Cerebellar cortex (tissue), 1 donor: Measurements from ENCODE around the gene PRRT1.
A peak's percentile ranks its signal among the peaks of the same experiment; 100 is the strongest.

ENCODE experiments used
- DNase-seq: peaks from one replicate; pipeline ENCODE4 v3.0.0-alpha.2; 2015; ENCODE audit warnings: low spot score

The PRRT1 gene

GRCh38 chr6:32174416-32174815 lies 22.7 kb upstream of the PRRT1 start:
- DNase-seq = no peak

GRCh38 chr6:32173051-32173727 lies 21.4 kb upstream of the PRRT1 start:
- DNase-seq = no peak

- DNase-seq = no peak
Measured at GRCh38 chr6:32171234-32171633, 19.5 kb upstream of the PRRT1 start.

GRCh38 chr6:32170294-32170693 lies 18.6 kb upstream of the PRRT1 start:
- DNase-seq = no peak

GRCh38 chr6:32168807-32169591 lies 17.3 kb upstream of the PRRT1 start:
- no peak for DNase-seq

GRCh38 chr6:32168350-32168749 lies 16.6 kb upstream of the PRRT1 start:
- DNase-seq = no peak

- no peak for DNase-seq
Measured at GRCh38 chr6:32167761-32168262, 16.1 kb upstream of the PRRT1 start.

GRCh38 chr6:32167154-32167760 lies 15.5 kb upstream of the PRRT1 start:
- no peak for DNase-seq

- DNase-seq = no peak
Measured at GRCh38 chr6:32166411-32167061, 14.8 kb upstream of the PRRT1 start.

GRCh38 chr6:32164295-32164694 lies 12.6 kb upstream of the PRRT1 start, which contains the start of gene EGFL8:
TSS of gene EGFL8 (plus strand) at chr6:32164595. CDS start at chr6:32166166, 1,571 bp downstream.
- DNase-seq = no peak

- no peak for DNase-seq
Measured at GRCh38 chr6:32163559-32164258, 12.0 kb upstream of the PRRT1 start.

GRCh38 chr6:32158052-32158451 lies 6.3 kb upstream of the PRRT1 start:
- no peak for DNase-seq

- DNase-seq = no peak
Measured at GRCh38 chr6:32156891-32157290, 5.2 kb upstream of the PRRT1 start.

GRCh38 chr6:32154514-32155161 lies 2.9 kb upstream of the PRRT1 start:
- DNase-seq = peak; percentile 68

- peak; percentile 96 for DNase-seq
Measured at GRCh38 chr6:32153564-32154513, 2.1 kb upstream of the PRRT1 start, which contains the start of gene PPT2. TSS of gene PPT2 (plus strand) at chr6:32154141. CDS start at chr6:32154595, 454 bp downstream.

GRCh38 chr6:32152769-32153563 lies 1.2 kb upstream of the PRRT1 start:
- DNase-seq = peak; percentile 74

- peak; percentile 94 for DNase-seq
Measured at GRCh38 chr6:32151181-32151862, 417 bp downstream of the PRRT1 start.
